ENCODE measurements around the gene ELP1.

ELP1 gene

DNA sequence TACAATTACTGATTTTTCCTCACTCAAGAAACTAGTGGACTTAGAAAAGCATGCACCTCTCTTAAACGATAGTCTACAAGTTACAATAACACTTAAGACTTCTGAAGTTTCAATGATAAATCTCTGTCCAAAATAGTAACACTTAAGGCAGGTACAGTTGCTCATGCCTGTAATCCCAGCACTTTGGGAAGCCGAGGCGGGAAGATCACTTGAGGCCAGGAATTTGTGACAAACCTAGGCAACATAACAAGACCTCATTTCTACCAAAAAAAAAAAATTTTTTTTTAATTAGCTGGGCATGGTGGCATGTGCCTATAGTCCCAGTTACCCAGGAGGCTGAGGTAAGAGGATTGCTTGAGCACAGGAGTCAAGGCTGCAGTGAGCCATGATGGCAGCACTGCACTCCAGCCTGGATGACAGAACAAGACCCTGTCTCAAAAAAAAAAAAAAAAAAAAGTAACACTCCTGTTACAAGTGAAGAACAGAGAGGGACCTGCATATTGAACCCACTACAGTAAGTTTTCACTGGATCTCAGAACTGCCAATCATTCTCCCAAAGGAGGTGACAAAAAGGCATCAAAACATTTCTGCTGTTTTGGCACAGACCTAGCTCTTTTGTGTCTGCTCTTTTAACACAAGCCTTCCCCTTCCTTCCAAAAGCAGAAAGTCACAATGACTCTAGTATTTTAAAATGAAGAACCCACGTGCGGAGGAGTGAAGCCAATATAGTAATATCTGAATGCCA lies 3.8 kb upstream of the ELP1 start:
- Histone ChIP-seq H3K9ac (ENCODE audit: low read depth, low read length, poor library complexity, severe bottlenecking) (no peak overlapping the region), H4K20me1 (ENCODE audit: insufficient read depth, low read length, poor library complexity, severe bottlenecking) (no peaks in the 10 kb centered on the region), H3K4me3 (ENCODE audit: low read length, poor library complexity, severe bottlenecking) (no peak overlapping the region), H3K9me2 (replicated peaks; ENCODE audit: low read depth, low read length) (no peaks in the 10 kb centered on the region), H2AFZ (ENCODE audit: low read length) (no peak overlapping the region), H3K4me2 (ENCODE audit: low read depth, low read length, poor library complexity, severe bottlenecking) (no peak overlapping the region), H3K79me2 (ENCODE audit: insufficient read depth, low read length) (peaks cover 20% of the 10 kb centered on the region), H3K36me3 (ENCODE audit: insufficient read depth, low read length) (peaks cover 8% of the 10 kb centered on the region; the same call in 1 of the 2 replicates), H3F3A (ENCODE audit: low read depth) (no peaks in the 10 kb centered on the region), H3K27me3 (ENCODE audit: insufficient read depth, low read length, poor library complexity, severe bottlenecking) (no peaks in the 10 kb centered on the region), H3K4me1 (ENCODE audit: insufficient read depth, low read length, poor library complexity, severe bottlenecking) (peaks cover 14% of the 10 kb centered on the region), H3K9me3 (ENCODE audit: insufficient read depth, low read depth, low read length) (no peaks in the 10 kb centered on the region)
- no peak for TF ChIP-seq EZH2phosphoT487 (IDR thresholded peaks at IDR 0.05; ENCODE audit: borderline replicate concordance)
- TF ChIP-seq, protein P1, sequence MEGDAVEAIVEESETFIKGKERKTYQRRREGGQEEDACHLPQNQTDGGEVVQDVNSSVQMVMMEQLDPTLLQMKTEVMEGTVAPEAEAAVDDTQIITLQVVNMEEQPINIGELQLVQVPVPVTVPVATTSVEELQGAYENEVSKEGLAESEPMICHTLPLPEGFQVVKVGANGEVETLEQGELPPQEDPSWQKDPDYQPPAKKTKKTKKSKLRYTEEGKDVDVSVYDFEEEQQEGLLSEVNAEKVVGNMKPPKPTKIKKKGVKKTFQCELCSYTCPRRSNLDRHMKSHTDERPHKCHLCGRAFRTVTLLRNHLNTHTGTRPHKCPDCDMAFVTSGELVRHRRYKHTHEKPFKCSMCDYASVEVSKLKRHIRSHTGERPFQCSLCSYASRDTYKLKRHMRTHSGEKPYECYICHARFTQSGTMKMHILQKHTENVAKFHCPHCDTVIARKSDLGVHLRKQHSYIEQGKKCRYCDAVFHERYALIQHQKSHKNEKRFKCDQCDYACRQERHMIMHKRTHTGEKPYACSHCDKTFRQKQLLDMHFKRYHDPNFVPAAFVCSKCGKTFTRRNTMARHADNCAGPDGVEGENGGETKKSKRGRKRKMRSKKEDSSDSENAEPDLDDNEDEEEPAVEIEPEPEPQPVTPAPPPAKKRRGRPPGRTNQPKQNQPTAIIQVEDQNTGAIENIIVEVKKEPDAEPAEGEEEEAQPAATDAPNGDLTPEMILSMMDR (conservative IDR thresholded peaks at IDR 0.05; ENCODE audit: low read length), result no peak

DNA sequence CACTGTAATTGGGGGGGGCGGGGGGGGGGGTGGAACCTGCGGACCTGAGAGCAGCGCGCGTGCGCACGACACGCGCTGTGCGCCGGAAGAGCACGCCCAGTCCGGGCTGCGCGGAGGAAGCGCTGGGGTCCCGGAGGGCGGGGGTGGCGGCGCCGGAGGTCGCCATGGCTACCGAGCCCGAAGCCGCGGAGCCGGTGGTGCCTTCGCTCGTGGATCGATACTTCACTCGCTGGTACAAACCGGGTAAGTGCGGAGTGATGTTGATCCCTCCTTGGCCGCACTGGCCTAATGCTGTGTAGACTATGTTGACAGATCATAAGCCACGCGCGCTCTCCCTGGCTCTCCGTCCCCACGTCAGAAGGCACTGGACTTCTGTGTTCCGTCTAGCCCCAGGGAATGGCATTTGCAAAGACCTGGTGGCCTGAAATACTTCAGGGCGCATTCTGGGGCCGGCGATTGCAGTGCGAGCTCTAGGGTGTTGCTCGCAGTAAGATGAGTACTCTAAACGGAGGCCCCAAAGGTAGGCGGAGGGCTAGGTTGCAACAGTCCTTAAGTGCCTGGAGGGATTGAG lies 484 bp upstream of the ELP1 start, which contains the start of gene ABITRAM:
TSS of gene ABITRAM (plus strand) at position 78 of the 571 bp plus-strand sequence. CDS start at position 165, 87 bp downstream.
- TF ChIP-seq, protein P1 (conservative IDR thresholded peaks at IDR 0.05; ENCODE audit: low read length), result no peak
- no peak for TF ChIP-seq EZH2phosphoT487 (IDR thresholded peaks at IDR 0.05; ENCODE audit: borderline replicate concordance)
- Histone ChIP-seq H3K9ac (ENCODE audit: low read depth, low read length, poor library complexity, severe bottlenecking) (peak within 1 kb of the TSS; percentile 84), H2AFZ (ENCODE audit: low read length) (peak within 1 kb of the TSS; percentile 100), H3F3A (ENCODE audit: low read depth) (no peaks in the 10 kb centered on the region), H3K27me3 (ENCODE audit: insufficient read depth, low read length, poor library complexity, severe bottlenecking) (no peaks in the 10 kb centered on the region), H3K36me3 (ENCODE audit: insufficient read depth, low read length) (peaks cover 2% of the 10 kb centered on the region; the same call in 1 of the 2 replicates), H4K20me1 (ENCODE audit: insufficient read depth, low read length, poor library complexity, severe bottlenecking) (peaks cover 4% of the 10 kb centered on the region), H3K4me2 (ENCODE audit: low read depth, low read length, poor library complexity, severe bottlenecking) (peak within 1 kb of the TSS; percentile 92), H3K4me3 (ENCODE audit: low read length, poor library complexity, severe bottlenecking) (peak within 1 kb of the TSS; percentile 99), H3K79me2 (ENCODE audit: insufficient read depth, low read length) (peaks cover 39% of the 10 kb centered on the region), H3K9me3 (ENCODE audit: insufficient read depth, low read depth, low read length) (no peaks in the 10 kb centered on the region), H3K4me1 (ENCODE audit: insufficient read depth, low read length, poor library complexity, severe bottlenecking) (peaks cover 27% of the 10 kb centered on the region), H3K9me2 (replicated peaks; ENCODE audit: low read depth, low read length) (no peaks in the 10 kb centered on the region)

DNA sequence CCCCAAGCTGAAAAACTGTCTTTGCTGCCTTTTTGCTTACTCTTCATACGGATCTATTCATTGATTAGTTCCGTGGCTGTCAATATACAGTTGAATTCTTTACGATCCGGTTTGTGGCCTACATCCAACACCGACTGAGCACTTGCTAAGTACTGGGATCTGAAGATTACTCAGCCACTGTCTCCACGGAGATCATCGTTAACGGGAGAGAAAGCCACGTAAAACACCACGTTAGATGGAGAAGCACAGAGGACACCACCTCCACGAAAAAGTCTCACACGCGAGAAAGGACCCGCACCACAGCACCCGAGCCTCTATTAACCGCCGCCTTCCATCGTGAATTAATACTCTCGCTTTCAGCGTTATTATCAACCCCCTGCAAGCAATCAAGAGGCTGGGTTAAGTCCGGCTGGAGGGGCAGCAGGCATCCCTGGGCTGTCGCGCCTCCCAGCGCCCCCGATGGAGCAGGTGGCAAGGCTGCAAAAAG lies 650 bp downstream of the ELP1 start:
- H2AFZ ChIP-seq (ENCODE audit: low read length), result peak overlapping the region; percentile 100
- no peaks in the 10 kb centered on the region for H3K27me3 ChIP-seq (ENCODE audit: insufficient read depth, low read length, poor library complexity, severe bottlenecking)
- peaks cover 31% of the 10 kb centered on the region for H3K4me1 ChIP-seq (ENCODE audit: insufficient read depth, low read length, poor library complexity, severe bottlenecking)
- H4K20me1 ChIP-seq (ENCODE audit: insufficient read depth, low read length, poor library complexity, severe bottlenecking), result peaks cover 4% of the 10 kb centered on the region
- H3K36me3 ChIP-seq (ENCODE audit: insufficient read depth, low read length), result 0 out of 2 replicates have a peak, but pooled peaks cover 4% of the 10 kb centered on the region
- no peaks in the 10 kb centered on the region for H3K9me3 ChIP-seq (ENCODE audit: insufficient read depth, low read depth, low read length)
- H3K79me2 ChIP-seq (ENCODE audit: insufficient read depth, low read length), result peaks cover 39% of the 10 kb centered on the region
- peak overlapping the region; percentile 84 for H3K9ac ChIP-seq (ENCODE audit: low read depth, low read length, poor library complexity, severe bottlenecking)
- H3K9me2 ChIP-seq (replicated peaks; ENCODE audit: low read depth, low read length), result no peaks in the 10 kb centered on the region
- H3F3A ChIP-seq (ENCODE audit: low read depth), result no peaks in the 10 kb centered on the region
- peak overlapping the region; percentile 99 for H3K4me3 ChIP-seq (ENCODE audit: low read length, poor library complexity, severe bottlenecking)
- peak overlapping the region; percentile 83 for H3K4me2 ChIP-seq (ENCODE audit: low read depth, low read length, poor library complexity, severe bottlenecking)
- TF ChIP-seq EZH2phosphoT487 (IDR thresholded peaks at IDR 0.05; ENCODE audit: borderline replicate concordance), result no peak
- TF ChIP-seq, protein P1 (conservative IDR thresholded peaks at IDR 0.05; ENCODE audit: low read length), result no peak

Measured in Loucy (cell line).